Measurements from ENCODE around the gene ACKR1.

Gene ACKR1

GRCh38 chr1:159187647-159188374 is 16.9 kb upstream of the ACKR1 start:
- no peak for DNase-seq

- no peak for DNase-seq
These were observed 16.3 kb upstream of the ACKR1 start for GRCh38 chr1:159188375-159188788.

- no peak for DNase-seq
These were observed 14.2 kb upstream of the ACKR1 start for GRCh38 chr1:159190441-159190840.

DNA sequence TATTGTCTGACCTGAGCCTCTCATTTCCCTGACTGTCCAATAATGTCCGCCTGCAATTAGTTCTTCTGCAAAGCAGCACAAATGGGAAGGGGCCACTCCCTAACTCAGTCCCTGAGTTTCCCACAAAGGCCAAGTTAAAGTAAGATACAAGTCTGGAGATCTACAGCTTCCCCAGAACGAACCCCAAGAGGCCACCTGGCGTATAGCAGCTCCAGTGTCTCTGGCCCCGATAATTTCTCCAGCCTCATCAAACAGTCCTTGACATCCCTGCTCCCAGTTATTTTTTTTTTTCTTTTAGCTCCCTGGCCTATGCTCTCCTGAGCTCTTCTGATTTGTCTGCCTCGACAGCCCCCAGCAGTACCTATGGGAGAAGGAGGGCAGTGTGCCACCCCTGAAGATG is 8.1 kb upstream of the ACKR1 start:
- DNase-seq: no peak

DNA sequence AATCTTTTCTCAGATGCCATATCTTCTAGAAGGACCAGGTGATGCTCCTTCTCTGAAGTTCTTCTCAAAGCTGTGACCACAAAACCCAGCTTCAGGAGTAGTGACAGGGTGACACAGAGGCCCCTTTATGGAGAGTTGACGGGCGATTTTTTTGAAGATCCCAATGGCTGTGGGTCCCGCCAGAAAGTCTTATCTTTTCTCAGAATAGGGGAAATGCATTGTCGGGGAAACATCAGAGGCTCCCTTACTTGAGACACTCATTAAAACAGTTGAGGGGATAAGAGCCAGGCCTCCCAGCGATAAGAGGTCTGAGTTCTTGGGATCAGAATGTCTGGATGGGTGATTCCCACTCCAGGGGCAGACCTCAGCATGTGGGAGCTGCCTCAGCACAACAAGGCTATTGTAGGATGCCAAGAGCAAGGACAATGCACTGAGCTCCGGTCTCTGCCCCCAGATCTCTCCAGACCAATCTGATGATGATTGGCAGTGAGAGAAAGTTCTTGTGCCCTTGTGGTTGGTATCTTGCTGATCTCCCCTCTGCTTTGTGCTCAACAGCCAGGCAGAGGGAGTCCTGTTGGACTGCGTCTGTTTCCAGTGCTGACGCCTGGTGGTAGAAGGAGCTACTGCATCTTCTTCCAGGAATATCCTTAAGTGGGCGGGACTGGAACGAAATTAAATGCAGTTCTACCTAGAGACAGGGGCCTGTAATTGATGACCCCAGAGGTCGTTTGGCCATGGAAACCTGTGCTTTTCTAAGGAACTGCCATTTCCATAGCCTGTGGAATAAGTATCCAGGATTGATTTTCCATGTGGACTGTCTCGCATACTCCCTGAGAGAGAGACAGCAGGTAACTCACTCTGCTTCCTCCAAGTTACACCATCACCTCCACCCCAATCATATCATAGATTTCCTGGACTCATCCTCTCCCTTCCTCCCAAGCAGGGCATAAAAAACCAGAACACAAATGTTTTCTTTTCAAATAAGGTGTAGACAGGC is 6.8 kb upstream of the ACKR1 start:
- peak; percentile 14 for DNase-seq

DNA sequence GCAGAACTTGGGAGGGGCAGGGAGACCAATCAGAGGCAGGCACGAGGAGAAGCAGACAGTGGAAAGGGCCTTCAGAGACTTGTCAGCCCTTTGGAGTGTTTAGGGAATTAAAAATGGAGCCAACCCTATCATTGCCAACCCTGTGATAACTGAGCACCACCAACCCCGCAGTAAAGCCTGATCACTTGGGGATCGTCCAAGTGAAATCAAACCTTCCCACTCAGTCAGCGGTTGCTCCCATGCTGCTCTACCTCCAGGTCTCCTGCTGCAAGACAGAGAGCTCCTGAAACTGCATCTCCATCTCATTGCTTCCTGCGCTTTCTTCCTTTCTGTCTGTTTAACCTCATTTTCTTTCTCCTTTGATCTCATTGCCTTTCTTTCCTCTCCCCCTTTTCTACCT is 4.8 kb upstream of the ACKR1 start:
- no peak for DNase-seq

DNA sequence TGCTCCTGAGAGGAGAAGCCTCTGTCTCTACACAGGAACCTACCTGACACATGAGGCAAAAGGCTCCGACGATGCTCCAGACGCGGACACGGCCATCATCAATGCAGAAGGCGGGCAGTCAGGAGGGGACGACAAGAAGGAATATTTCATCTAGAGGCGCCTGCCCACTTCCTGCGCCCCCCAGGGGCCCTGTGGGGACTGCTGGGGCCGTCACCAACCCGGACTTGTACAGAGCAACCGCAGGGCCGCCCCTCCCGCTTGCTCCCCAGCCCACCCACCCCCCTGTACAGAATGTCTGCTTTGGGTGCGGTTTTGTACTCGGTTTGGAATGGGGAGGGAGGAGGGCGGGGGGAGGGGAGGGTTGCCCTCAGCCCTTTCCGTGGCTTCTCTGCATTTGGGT is 3.9 kb upstream of the ACKR1 start:
- no peak for DNase-seq

DNA sequence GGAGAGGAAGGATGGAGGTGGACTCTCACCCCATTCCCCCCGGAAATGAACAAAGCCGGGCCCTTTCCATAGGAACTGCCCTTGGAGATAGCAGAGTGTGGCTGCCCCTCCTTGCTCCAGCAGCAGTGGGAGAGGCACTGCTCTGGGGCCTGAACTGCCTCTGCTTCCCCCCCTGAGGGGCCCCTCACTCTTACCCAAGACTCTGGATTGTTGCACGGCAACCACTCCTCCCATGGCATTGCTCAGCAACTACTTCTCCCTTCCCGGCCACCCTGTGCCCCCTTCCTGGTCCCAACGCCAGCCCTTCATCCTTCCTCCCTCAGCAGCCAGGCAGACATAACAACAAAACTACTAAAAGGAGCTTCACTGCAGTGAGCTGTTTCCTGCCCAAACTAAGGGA is 3.0 kb upstream of the ACKR1 start:
- no peak for DNase-seq

DNA sequence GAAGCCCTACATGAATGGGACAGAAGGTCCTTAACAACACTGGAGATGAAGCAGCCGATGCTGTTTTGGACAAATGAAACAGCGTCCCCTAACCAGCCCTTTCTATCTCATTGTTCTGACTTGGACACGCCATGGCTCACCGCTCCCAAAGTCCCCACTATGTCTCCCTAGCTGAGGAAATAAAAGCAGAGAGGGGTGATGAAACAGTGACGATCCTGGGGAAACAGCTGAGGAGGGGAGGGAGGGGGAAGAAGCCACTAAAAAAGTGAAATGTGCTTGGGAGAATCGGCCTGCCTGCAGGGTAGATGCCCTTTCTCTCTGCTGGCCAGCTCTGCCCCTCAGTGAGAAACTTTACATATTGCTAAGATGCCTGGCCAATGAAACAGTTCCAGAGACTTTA is 1.1 kb upstream of the ACKR1 start:
- no peak for DNase-seq

- no peak for DNase-seq
These were observed 550 bp downstream of the ACKR1 start for GRCh38 chr1:159205225-159205624.

DNA sequence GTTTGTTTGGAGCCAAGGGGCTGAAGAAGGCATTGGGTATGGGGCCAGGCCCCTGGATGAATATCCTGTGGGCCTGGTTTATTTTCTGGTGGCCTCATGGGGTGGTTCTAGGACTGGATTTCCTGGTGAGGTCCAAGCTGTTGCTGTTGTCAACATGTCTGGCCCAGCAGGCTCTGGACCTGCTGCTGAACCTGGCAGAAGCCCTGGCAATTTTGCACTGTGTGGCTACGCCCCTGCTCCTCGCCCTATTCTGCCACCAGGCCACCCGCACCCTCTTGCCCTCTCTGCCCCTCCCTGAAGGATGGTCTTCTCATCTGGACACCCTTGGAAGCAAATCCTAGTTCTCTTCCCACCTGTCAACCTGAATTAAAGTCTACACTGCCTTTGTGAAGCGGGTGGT is 1.4 kb downstream of the ACKR1 start:
- DNase-seq: no peak

DNA sequence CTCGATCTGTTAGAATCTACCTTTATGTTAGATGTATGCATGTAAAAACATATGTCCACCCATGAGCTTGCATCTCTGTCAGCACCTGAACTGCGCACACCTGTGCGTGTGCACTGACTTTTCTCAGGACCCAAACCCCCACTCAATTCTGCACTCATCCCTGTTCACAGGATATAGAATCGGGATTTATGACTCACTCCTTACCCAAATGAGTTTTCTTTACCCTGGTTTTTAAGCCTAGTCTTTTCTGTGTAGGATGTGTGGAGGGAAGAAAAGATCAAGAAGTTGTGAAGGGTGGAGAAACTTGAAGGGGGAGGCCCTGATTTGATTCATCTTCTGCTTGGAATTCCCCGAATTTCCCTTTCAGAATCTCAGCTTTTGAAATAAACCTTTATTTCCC is 2.4 kb downstream of the ACKR1 start:
- no peak for DNase-seq

GRCh38 chr1:159207774-159208173 is 3.1 kb downstream of the ACKR1 start:
- no peak for DNase-seq

DNA sequence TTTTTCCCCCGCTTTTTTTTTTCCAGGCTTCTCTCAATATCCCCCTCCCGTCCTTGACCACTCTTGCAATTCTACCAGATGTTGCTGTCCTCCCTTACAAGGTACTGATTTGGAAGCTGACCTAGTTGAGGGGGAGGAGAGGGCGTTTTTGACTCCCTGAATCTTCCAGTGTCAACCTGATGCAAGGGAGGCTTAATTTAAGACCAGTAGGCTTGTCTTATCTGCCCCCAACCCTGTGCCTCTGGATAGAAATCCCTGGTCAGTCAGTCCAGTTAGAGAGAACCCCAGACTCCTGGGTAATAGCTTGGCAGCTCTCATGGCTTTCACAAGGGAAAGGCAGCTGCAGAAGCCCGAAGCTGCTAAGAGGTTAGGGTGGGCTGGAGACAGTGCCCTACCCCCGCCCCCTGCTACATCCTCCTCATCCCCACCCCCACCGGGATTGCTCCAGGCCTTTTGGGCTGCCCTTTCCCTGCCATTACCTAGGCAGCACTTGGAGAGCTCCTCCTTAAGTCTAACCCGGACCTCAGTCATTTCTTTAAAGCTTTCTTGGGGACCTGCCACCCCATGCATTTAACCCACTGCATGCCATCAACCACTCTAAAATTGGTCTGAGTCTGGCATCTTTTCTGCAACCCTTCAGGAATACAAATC is 3.6 kb downstream of the ACKR1 start:
- no peak for DNase-seq

- no peak for DNase-seq
These were observed 4.4 kb downstream of the ACKR1 start for GRCh38 chr1:159209061-159209460.

GRCh38 chr1:159211331-159212136 is 6.9 kb downstream of the ACKR1 start:
- no peak for DNase-seq

DNA sequence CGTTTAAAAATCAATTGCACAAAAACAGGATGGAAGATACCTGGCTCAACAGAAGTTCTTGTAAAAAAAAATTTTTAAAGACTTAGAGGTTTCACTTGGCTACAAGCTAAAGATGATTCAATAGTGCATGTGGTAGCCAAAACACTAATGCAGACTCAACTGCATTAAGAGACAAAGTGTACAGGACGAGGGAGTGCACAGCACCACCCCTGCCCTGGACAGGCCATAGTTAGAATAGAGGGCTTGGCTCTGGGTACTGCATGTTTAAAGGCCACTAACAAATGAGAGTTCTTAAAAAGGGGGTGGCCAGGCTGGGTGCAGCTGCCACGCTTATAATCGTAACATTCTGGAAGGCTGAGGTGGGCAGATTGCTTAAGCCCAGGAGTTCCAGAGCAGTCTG is 7.9 kb downstream of the ACKR1 start:
- DNase-seq: no peak

DNA sequence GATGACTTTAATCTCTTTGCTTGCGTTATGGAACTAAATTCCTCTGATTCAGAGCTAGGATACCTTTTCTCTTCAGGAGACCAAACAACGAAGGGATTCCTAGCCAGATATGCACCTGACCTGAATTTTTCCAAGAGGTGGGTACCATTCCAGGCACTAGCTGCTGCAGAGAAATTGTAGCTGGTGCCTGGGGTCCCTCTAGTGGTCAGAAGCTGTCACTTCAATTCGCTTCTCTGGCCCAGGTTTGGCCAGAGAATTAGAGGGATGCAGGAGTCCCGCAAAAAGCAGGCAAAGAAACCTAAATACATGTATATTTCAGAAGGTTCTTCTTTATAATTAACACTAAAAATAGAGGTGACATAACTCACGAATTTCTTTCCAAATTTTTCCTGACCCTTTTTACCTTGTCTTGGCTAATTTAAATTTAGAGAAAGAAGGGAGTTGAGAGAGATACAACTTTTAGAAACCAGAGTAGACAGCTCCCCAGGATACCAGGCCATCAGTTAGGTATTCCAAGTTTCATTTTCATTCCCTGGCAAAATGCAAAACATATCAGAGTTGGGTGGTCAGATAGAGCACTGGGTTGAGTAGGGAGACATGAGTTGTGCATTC is 9.6 kb downstream of the ACKR1 start:
- no peak for DNase-seq

DNA sequence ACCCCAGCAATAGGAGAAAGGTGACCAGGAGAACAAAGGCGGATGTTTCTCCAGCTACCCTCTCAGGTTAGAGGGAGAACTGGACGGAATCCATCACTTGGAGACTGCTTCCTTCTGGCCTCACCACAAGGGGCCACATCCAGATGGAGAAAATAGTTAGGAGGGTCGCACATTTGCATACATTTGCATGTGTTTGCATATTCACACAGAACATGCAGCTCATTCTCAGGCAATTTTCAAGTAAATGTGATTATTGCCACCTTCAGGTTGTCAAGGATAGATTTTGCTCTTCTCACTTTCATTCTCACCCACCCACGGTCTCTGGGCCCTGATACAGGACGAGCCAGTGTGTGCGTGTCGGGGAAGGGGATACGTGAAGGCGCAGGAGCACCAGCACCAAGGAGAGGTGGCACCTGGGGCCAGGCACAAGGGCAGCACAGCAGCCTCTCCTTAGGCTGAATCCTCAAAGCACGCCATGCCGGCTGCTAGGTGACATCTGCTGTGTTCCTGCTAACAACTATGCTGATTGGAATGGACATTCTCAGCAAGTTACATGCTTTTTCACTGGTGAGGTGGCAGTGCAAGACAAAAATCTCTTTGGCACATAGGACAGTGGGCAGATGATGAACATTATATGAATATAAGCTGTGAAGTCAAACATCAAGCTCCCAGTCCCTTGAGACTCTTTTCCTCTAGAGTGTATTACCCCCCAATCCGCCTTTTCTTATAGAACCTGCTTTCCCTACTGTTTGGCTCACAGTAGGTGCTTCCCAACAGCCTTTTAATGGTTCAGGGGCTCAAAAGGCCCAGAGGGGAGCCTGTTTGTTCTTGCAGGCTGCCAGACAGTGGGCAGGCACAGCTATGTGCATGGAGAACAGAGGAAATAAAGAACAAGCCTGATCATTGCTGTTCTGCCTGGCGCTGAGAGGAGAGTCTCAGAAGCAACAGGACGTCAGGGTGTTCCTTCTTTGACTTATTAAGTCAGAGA is 14.3 kb downstream of the ACKR1 start:
- DNase-seq: no peak

DNA sequence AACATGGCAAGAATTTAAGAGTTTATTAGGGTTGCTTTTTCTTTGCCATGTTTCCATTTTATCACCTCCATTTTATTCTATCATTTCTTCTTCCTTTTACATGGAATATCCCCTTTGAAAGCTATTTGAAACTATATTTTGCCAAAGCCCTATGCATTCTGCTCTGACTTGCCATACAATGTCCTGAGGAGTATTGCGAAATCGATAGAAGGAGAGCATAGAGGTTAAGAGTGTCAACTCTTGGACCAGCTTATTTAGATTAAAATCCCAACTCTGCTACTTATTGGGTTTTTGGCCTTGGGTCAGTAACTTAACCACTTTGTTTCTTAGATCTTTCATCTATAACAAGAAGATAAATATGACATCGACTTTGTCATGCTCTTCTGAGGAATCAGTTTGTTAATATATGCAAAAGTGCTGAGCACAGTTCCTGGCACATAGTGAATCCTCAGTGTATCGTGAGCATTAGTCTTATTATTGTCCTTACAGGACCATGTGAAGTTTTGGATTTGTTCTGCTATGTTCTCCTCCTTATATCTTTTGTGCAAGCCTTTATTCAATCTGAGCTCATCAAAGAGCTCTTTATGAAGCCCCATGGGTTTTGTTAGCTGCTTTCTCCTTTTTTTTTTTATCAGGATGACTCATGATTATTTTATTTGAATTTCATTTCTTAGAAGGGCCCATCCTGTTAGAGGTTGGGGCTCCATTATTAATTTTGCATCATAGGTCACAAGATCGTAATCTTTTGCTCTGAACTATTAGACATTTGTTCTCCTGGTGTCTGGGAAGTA is 17.6 kb downstream of the ACKR1 start:
- no peak for DNase-seq

Data from NCI-H187 treated with DMSO at 0.1 percent for 48 hours (cell line).